ENCODE results near the gene SPTSSB.

SPTSSB gene

GRCh38 chr3:161406594-161407555, 35.6 kb upstream of the SPTSSB start:
- H3K27me3 ChIP-seq (ENCODE audit: insufficient read depth, low read length): no peaks in the 10 kb centered on the region
- 82% methylated on average over 1 of the region's 1 CpG for WGBS
- H3K9ac ChIP-seq (ENCODE audit: low read depth, low read length): no peak overlapping the region
- H3K4me3 ChIP-seq (ENCODE audit: low read length): no peak overlapping the region
- H3K9me3 ChIP-seq (ENCODE audit: insufficient read depth, low read depth, low read length): no peaks in the 10 kb centered on the region
- no peaks in the 10 kb centered on the region for H3K4me1 ChIP-seq (ENCODE audit: insufficient read depth, low read length)
- H3K27ac ChIP-seq (ENCODE audit: low read depth, low read length): no peak overlapping the region
- H3K36me3 ChIP-seq (ENCODE audit: insufficient read depth, low read length): no peaks in the 10 kb centered on the region

- Histone ChIP-seq H3K36me3 (ENCODE audit: insufficient read depth, low read length) (no peaks in the 10 kb centered on the region), H3K27ac (ENCODE audit: low read depth, low read length) (no peak overlapping the region), H3K27me3 (ENCODE audit: insufficient read depth, low read length) (no peaks in the 10 kb centered on the region), H3K9me3 (ENCODE audit: insufficient read depth, low read depth, low read length) (no peaks in the 10 kb centered on the region), H3K4me3 (ENCODE audit: low read length) (no peak overlapping the region), H3K9ac (ENCODE audit: low read depth, low read length) (no peak overlapping the region), H3K4me1 (ENCODE audit: insufficient read depth, low read length) (no peaks in the 10 kb centered on the region)
- WGBS: 95% methylated on average over 4 of the region's 4 CpGs
Observed at GRCh38 chr3:161405836-161406235, 34.5 kb upstream of the SPTSSB start.

- no peaks in the 10 kb centered on the region for H3K4me1 ChIP-seq (ENCODE audit: insufficient read depth, low read length)
- H3K36me3 ChIP-seq (ENCODE audit: insufficient read depth, low read length): no peaks in the 10 kb centered on the region
- H3K9ac ChIP-seq (ENCODE audit: low read depth, low read length): no peak overlapping the region
- WGBS: 100% methylated on average over 1 of the region's 1 CpG
- no peak overlapping the region for H3K4me3 ChIP-seq (ENCODE audit: low read length)
- no peak overlapping the region for H3K27ac ChIP-seq (ENCODE audit: low read depth, low read length)
- no peaks in the 10 kb centered on the region for H3K9me3 ChIP-seq (ENCODE audit: insufficient read depth, low read depth, low read length)
- H3K27me3 ChIP-seq (ENCODE audit: insufficient read depth, low read length): no peaks in the 10 kb centered on the region
Observed at GRCh38 chr3:161405087-161405486, 33.8 kb upstream of the SPTSSB start.

- H3K27me3 ChIP-seq (ENCODE audit: insufficient read depth, low read length): no peaks in the 10 kb centered on the region
- no peak overlapping the region for H3K4me3 ChIP-seq (ENCODE audit: low read length)
- no peak overlapping the region for H3K27ac ChIP-seq (ENCODE audit: low read depth, low read length)
- H3K4me1 ChIP-seq (ENCODE audit: insufficient read depth, low read length): no peaks in the 10 kb centered on the region
- H3K9ac ChIP-seq (ENCODE audit: low read depth, low read length): no peak overlapping the region
- no peaks in the 10 kb centered on the region for H3K9me3 ChIP-seq (ENCODE audit: insufficient read depth, low read depth, low read length)
- no peaks in the 10 kb centered on the region for H3K36me3 ChIP-seq (ENCODE audit: insufficient read depth, low read length)
Observed at GRCh38 chr3:161403251-161403650, 31.9 kb upstream of the SPTSSB start.

- Histone ChIP-seq H3K36me3 (ENCODE audit: insufficient read depth, low read length) (no peaks in the 10 kb centered on the region), H3K4me1 (ENCODE audit: insufficient read depth, low read length) (no peaks in the 10 kb centered on the region), H3K27ac (ENCODE audit: low read depth, low read length) (no peak overlapping the region), H3K27me3 (ENCODE audit: insufficient read depth, low read length) (no peaks in the 10 kb centered on the region), H3K9ac (ENCODE audit: low read depth, low read length) (no peak overlapping the region), H3K4me3 (ENCODE audit: low read length) (no peak overlapping the region), H3K9me3 (ENCODE audit: insufficient read depth, low read depth, low read length) (no peaks in the 10 kb centered on the region)
- WGBS: 94% methylated on average over 2 of the region's 2 CpGs
Observed at GRCh38 chr3:161401389-161401788, 30.1 kb upstream of the SPTSSB start.

GRCh38 chr3:161400650-161401049, 29.3 kb upstream of the SPTSSB start:
- Histone ChIP-seq H3K9ac (ENCODE audit: low read depth, low read length) (no peak overlapping the region), H3K4me3 (ENCODE audit: low read length) (no peak overlapping the region), H3K36me3 (ENCODE audit: insufficient read depth, low read length) (no peaks in the 10 kb centered on the region), H3K4me1 (ENCODE audit: insufficient read depth, low read length) (no peaks in the 10 kb centered on the region), H3K9me3 (ENCODE audit: insufficient read depth, low read depth, low read length) (no peaks in the 10 kb centered on the region), H3K27ac (ENCODE audit: low read depth, low read length) (no peak overlapping the region), H3K27me3 (ENCODE audit: insufficient read depth, low read length) (no peaks in the 10 kb centered on the region)
- 78% methylated on average over 4 of the region's 4 CpGs for WGBS

GRCh38 chr3:161395115-161396012, 24.0 kb upstream of the SPTSSB start:
- 96% methylated on average over 6 of the region's 6 CpGs for WGBS
- no peaks in the 10 kb centered on the region for H3K27me3 ChIP-seq (ENCODE audit: insufficient read depth, low read length)
- no peak overlapping the region for H3K4me3 ChIP-seq (ENCODE audit: low read length)
- H3K9ac ChIP-seq (ENCODE audit: low read depth, low read length): no peak overlapping the region
- no peaks in the 10 kb centered on the region for H3K9me3 ChIP-seq (ENCODE audit: insufficient read depth, low read depth, low read length)
- H3K4me1 ChIP-seq (ENCODE audit: insufficient read depth, low read length): no peaks in the 10 kb centered on the region
- H3K36me3 ChIP-seq (ENCODE audit: insufficient read depth, low read length): no peaks in the 10 kb centered on the region
- H3K27ac ChIP-seq (ENCODE audit: low read depth, low read length): no peak overlapping the region

- H3K27me3 ChIP-seq (ENCODE audit: insufficient read depth, low read length): no peaks in the 10 kb centered on the region
- H3K36me3 ChIP-seq (ENCODE audit: insufficient read depth, low read length): no peaks in the 10 kb centered on the region
- 95% methylated on average over 2 of the region's 2 CpGs for WGBS
- no peak overlapping the region for H3K4me3 ChIP-seq (ENCODE audit: low read length)
- no peak overlapping the region for H3K27ac ChIP-seq (ENCODE audit: low read depth, low read length)
- no peaks in the 10 kb centered on the region for H3K4me1 ChIP-seq (ENCODE audit: insufficient read depth, low read length)
- H3K9me3 ChIP-seq (ENCODE audit: insufficient read depth, low read depth, low read length): peaks cover 4% of the 10 kb centered on the region; the same call in 1 of the 2 replicates
- H3K9ac ChIP-seq (ENCODE audit: low read depth, low read length): no peak overlapping the region
Observed at GRCh38 chr3:161393803-161394202, 22.5 kb upstream of the SPTSSB start.

GRCh38 chr3:161393310-161393709, 22.0 kb upstream of the SPTSSB start:
- no peaks in the 10 kb centered on the region for H3K36me3 ChIP-seq (ENCODE audit: insufficient read depth, low read length)
- H3K4me3 ChIP-seq (ENCODE audit: low read length): no peak overlapping the region
- H3K27me3 ChIP-seq (ENCODE audit: insufficient read depth, low read length): no peaks in the 10 kb centered on the region
- H3K27ac ChIP-seq (ENCODE audit: low read depth, low read length): no peak overlapping the region
- peaks cover 4% of the 10 kb centered on the region; the same call in 1 of the 2 replicates for H3K9me3 ChIP-seq (ENCODE audit: insufficient read depth, low read depth, low read length)
- no peaks in the 10 kb centered on the region for H3K4me1 ChIP-seq (ENCODE audit: insufficient read depth, low read length)
- no peak overlapping the region for H3K9ac ChIP-seq (ENCODE audit: low read depth, low read length)

- H3K9ac ChIP-seq (ENCODE audit: low read depth, low read length): no peak overlapping the region
- WGBS: no CpG with 5 or more reads among the region's 1 CpG
Observed at GRCh38 chr3:161392853-161393252, 21.5 kb upstream of the SPTSSB start.

GRCh38 chr3:161390200-161390599, 18.9 kb upstream of the SPTSSB start:
- no peak overlapping the region for H3K27ac ChIP-seq (ENCODE audit: low read depth, low read length)
- 100% methylated on average over 1 of the region's 2 CpGs for WGBS
- H3K27me3 ChIP-seq (ENCODE audit: insufficient read depth, low read length): no peaks in the 10 kb centered on the region
- no peaks in the 10 kb centered on the region for H3K36me3 ChIP-seq (ENCODE audit: insufficient read depth, low read length)
- H3K4me1 ChIP-seq (ENCODE audit: insufficient read depth, low read length): no peaks in the 10 kb centered on the region
- no peak overlapping the region for H3K4me3 ChIP-seq (ENCODE audit: low read length)
- H3K9ac ChIP-seq (ENCODE audit: low read depth, low read length): no peak overlapping the region
- H3K9me3 ChIP-seq (ENCODE audit: insufficient read depth, low read depth, low read length): peaks cover 4% of the 10 kb centered on the region; the same call in 1 of the 2 replicates

More at GRCh38 chr3:161392853-161393252, 21.5 kb upstream of the SPTSSB start:
- H3K9me3 ChIP-seq (ENCODE audit: insufficient read depth, low read depth, low read length): peaks cover 4% of the 10 kb centered on the region; the same call in 1 of the 2 replicates
- H3K36me3 ChIP-seq (ENCODE audit: insufficient read depth, low read length): no peaks in the 10 kb centered on the region
- no peaks in the 10 kb centered on the region for H3K4me1 ChIP-seq (ENCODE audit: insufficient read depth, low read length)
- H3K27me3 ChIP-seq (ENCODE audit: insufficient read depth, low read length): no peaks in the 10 kb centered on the region
- no peak overlapping the region for H3K27ac ChIP-seq (ENCODE audit: low read depth, low read length)
- no peak overlapping the region for H3K4me3 ChIP-seq (ENCODE audit: low read length)

Measured in HUES64 (cell line).